Central memory CD8-positive, alpha-beta T cell (primary cell): ENCODE measurements around the gene LYSET.
A peak's percentile ranks its signal among the peaks of the same experiment; 100 is the strongest.
"Not testable (repeated sequence)": the region's sequence is repeated elsewhere in the genome, so short reads cannot be mapped to it uniquely, and the experiment has no call there.

Experiments used
- ATAC-seq: fragments of 150-1000 bp; cut with Tn5 transposase; replicated peaks from 2 replicates; pipeline ENCODE4 v1.10.0; 2022; ENCODE audit warnings: mild to moderate bottlenecking, moderate FRiP score, moderate number of reproducible peaks; ENCODE audit not compliant: poor library complexity, severe bottlenecking; ENCODE audit errors: extremely low read depth
- DNase-seq, 2 donors: peaks; one replicate each; pipeline ENCODE4 v3.0.0; 2021; ENCODE audit warnings: low spot score in 2 of 2
- H3K27ac Mint-ChIP-seq: one replicate; pipeline ENCODE4 v1.8.0; 2022; ENCODE audit warnings: low read depth, mild to moderate bottlenecking, moderate library complexity, mixed read lengths
- H3K27me3 Mint-ChIP-seq: one replicate; pipeline ENCODE4 v1.8.0; 2022; ENCODE audit warnings: mixed read lengths
- H3K36me3 Mint-ChIP-seq: one replicate; pipeline ENCODE4 v1.8.0; 2022; ENCODE audit warnings: mild to moderate bottlenecking, moderate library complexity, mixed read lengths; ENCODE audit not compliant: insufficient read depth
- H3K4me1 Mint-ChIP-seq: one replicate; pipeline ENCODE4 v1.8.0; 2022; ENCODE audit warnings: mixed read lengths
- H3K4me3 Mint-ChIP-seq: one replicate; pipeline ENCODE4 v1.8.0; 2022; ENCODE audit warnings: mild to moderate bottlenecking, moderate library complexity, mixed read lengths
- H3K9me3 Mint-ChIP-seq: one replicate; pipeline ENCODE4 v1.8.0; 2022; ENCODE audit warnings: mixed read lengths

The LYSET gene

DNA sequence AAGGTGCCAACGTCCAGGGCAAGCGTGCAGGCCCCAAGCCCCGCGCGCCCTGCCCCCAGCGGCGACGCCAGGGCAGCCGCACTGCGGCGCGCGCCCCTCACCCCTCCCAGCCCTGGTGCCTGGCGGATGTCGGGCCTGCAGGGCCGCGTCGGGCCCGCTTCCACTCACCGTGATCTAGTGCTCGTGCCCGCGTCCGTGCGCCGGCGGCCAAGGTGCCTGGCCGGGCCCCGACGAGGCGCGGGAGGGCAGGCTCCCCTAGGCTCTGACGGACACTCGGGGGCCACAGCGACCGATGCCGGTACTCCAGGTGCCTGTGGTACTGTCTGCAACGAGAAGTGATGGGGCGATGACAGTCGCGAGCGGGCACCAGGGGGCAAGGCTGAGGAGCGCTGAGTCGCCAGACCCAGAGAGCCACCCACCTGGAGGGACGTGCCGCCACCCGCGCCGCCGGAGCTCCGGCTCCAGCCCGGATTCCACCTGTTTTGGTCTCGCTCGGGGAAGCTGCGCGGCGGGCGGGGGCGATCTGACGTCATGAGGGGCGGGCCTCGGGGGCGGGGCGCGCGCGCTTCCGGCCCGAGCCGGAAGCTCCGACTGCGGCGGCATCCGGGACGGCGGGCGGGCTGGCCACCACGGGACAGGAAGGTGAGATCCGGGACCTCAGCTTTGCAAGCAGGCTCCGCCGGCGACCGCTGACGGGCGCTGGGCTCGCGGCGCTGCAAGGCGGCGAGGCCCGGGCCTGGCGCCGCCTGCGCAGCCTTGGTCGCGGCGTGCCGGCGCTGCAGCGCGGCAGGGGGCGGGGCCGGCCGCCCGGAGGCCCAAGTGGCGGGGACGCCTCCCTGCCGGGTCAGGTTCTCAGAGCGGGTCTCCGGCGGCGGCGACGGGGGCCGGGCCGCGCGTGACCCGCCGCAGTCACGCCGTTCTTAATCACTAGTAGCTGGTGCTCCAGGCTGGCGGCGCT, at the start of gene LYSET, which contains the start of gene MOAP1:
Gene LYSET, plus strand, starts transcription at position 927 of the 958 bp plus-strand sequence. CDS start 89 bp downstream, outside the sequence.
Gene MOAP1, minus strand, starts transcription at position 507 of the 958 bp plus-strand sequence. CDS start 655 bp downstream, outside the sequence.
- Mint-ChIP-seq H3K36me3 (peaks cover 30% of the 10 kb centered on the region), H3K27ac (peak within 1 kb of the TSS; percentile 91), H3K4me3 (peak within 1 kb of the TSS; percentile 87), H3K9me3 (no peaks in the 10 kb centered on the region), H3K27me3 (no peaks in the 10 kb centered on the region), H3K4me1 (peaks cover 27% of the 10 kb centered on the region)
- peak; percentile 77 to 89 for DNase-seq
- ATAC-seq: peak; percentile 91

DNA sequence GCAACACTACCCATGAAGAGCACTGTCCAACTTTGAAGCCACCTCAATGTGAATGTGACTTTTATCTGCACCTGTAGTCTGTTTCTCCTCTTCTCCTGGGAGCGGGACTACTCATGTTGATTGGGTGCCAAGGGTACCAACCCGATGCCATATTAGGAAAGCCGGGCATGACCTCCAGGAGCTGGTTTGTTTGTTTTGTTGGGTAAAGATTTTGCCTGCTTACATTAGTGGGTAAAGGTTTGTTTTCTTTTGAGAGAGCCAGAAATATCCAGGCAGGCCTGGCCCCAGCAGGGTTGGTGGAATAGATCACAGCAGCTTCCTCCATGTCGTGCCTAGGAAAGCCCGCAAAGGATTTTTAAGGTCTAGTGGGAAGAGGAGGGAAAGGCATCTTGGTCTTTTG, 49.7 kb upstream of the LYSET start:
- H3K27ac Mint-ChIP-seq: no peak overlapping the region
- no peaks in the 10 kb centered on the region for H3K27me3 Mint-ChIP-seq
- no peak for DNase-seq
- H3K4me1 Mint-ChIP-seq: peaks cover 6% of the 10 kb centered on the region
- H3K9me3 Mint-ChIP-seq: no peaks in the 10 kb centered on the region
- no peaks in the 10 kb centered on the region for H3K36me3 Mint-ChIP-seq
- ATAC-seq: no peak
- no peak overlapping the region for H3K4me3 Mint-ChIP-seq

DNA sequence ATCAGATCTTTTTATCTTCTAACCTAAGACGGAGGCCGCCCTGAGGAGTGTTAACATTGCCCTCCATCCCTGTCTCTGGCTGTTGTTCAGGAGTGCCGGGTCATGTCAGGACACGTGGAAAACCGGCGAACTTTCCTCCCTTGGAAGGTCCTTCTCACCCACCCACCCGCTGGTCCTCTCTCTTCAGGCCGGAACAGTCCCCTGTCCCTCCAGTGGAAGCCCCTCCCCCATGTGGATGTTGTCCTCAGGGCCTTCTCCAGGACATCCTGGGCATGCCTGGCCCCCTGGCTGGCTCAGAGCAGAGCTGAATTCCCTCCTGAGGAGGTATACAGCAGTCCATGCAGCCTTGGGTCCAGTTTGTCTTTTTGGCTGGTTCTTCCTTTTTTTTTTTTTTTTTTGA, 49.1 kb upstream of the LYSET start:
- Mint-ChIP-seq H3K36me3 (no peaks in the 10 kb centered on the region), H3K4me1 (peaks cover 6% of the 10 kb centered on the region), H3K9me3 (no peaks in the 10 kb centered on the region), H3K4me3 (no peak overlapping the region), H3K27me3 (no peaks in the 10 kb centered on the region), H3K27ac (no peak overlapping the region)
- ATAC-seq: no peak
- no peak for DNase-seq

DNA sequence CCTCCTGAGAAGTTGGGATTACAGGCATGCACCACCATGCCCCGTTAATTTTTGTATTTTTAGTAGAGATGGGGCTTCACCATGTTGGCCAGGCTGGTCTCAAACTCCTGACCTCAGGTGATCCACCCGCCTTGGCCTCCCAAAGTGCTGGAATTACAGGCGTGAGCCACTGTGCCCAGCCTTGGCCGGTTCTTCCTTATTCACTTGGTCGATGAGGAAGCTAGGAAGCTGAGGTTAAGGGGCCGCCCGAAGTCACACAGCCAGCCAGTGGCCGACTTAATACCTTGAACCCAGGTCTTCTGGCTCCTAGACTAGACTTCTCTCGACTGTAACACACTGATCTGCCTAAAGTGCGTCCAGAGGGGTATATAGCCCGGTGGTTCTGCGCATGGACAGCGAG, 48.6 kb upstream of the LYSET start:
- not testable (repeated sequence) for H3K4me1 Mint-ChIP-seq, DNase-seq, ATAC-seq

GRCh38 chr14:93137864-93138263, 47.3 kb upstream of the LYSET start:
- ATAC-seq: no peak
- H3K36me3 Mint-ChIP-seq: no peaks in the 10 kb centered on the region
- H3K27me3 Mint-ChIP-seq: no peaks in the 10 kb centered on the region
- no peak overlapping the region for H3K4me3 Mint-ChIP-seq
- H3K9me3 Mint-ChIP-seq: no peaks in the 10 kb centered on the region
- peaks cover 6% of the 10 kb centered on the region for H3K4me1 Mint-ChIP-seq
- DNase-seq: no peak
- no peak overlapping the region for H3K27ac Mint-ChIP-seq

More for the DNA sequence above, 48.6 kb upstream of the LYSET start:
- H3K4me3 Mint-ChIP-seq, H3K27ac Mint-ChIP-seq, H3K27me3 Mint-ChIP-seq, H3K9me3 Mint-ChIP-seq, H3K36me3 Mint-ChIP-seq: not testable (repeated sequence)

DNA sequence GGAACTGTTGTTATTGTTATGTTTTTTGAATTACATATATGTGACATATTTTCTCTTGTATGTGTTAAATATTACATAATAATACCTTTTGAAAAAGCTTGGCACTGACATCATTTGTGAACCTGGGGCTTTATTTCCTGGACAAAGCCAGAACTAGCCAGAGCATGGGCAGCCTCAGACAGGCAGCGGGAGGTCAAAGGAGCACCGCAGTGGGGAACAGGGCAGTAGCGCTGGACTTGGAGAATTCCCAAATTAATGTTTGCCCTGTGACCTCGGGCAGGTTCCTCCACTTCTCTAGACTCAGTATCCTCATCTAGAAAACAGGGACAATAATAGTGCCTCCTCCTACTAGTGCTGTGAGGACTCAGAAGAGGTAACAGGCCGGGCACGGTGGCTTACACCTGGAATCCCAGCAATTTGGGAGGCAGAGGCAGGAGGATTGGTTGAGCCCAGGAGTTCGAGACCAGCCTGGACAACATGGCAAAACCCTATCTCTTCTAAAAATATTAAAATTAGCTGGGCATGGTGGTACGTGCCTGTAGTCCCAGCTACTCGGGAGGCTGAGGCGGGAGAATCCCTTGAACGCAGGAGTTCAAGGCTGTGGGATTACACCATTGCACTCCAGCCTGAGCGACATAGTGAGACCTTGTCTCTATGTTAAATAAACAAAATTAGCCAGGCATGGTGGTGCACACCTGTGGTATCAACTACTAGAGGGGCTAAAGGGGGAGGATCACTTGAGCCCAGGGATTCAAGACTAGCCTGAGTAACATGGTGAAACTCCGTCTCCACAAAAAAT, 42.1 kb upstream of the LYSET start:
- no peaks in the 10 kb centered on the region for H3K9me3 Mint-ChIP-seq
- H3K27me3 Mint-ChIP-seq: peaks cover 29% of the 10 kb centered on the region
- H3K27ac Mint-ChIP-seq: no peak overlapping the region
- DNase-seq (no peak), ATAC-seq (no peak)
- no peak overlapping the region for H3K4me3 Mint-ChIP-seq
- H3K36me3 Mint-ChIP-seq: no peaks in the 10 kb centered on the region
- H3K4me1 Mint-ChIP-seq: peaks cover 6% of the 10 kb centered on the region

DNA sequence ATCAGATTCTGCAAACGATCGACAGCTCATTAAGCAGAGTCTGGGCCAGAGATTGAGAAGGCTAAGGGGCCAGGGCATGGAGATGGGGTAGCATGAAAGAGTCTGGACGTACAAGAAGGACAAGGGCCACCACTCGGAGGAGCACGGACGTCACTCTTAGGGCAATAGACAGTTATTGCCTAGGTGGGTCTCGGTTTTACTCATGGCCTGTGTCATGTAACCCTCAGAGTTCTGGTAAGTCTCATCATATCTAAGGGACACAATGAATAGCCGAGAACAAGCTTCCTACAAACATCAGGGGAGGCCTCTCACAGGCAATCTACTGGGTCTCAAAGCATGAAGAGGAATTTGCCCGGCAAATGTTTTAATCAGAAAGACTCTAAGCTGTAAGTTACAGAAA, 39.0 kb upstream of the LYSET start:
- DNase-seq (no peak), ATAC-seq (no peak)
- Mint-ChIP-seq H3K27me3 (peaks cover 29% of the 10 kb centered on the region), H3K4me3 (no peak overlapping the region), H3K36me3 (no peaks in the 10 kb centered on the region), H3K27ac (no peak overlapping the region), H3K9me3 (no peaks in the 10 kb centered on the region), H3K4me1 (no peaks in the 10 kb centered on the region)

- Mint-ChIP-seq H3K4me1 (no peaks in the 10 kb centered on the region), H3K9me3 (no peaks in the 10 kb centered on the region), H3K4me3 (no peak overlapping the region), H3K27me3 (peaks cover 23% of the 10 kb centered on the region), H3K27ac (no peak overlapping the region), H3K36me3 (no peaks in the 10 kb centered on the region)
- no peak for ATAC-seq
- no peak for DNase-seq
These were observed 36.1 kb upstream of the LYSET start for GRCh38 chr14:93148979-93149378.

- Mint-ChIP-seq H3K4me3 (no peak overlapping the region), H3K9me3 (no peaks in the 10 kb centered on the region), H3K4me1 (no peaks in the 10 kb centered on the region), H3K27me3 (peaks cover 14% of the 10 kb centered on the region), H3K36me3 (no peaks in the 10 kb centered on the region), H3K27ac (no peak overlapping the region)
- ATAC-seq (no peak), DNase-seq (no peak)
These were observed 34.6 kb upstream of the LYSET start for GRCh38 chr14:93150227-93151208.

DNA sequence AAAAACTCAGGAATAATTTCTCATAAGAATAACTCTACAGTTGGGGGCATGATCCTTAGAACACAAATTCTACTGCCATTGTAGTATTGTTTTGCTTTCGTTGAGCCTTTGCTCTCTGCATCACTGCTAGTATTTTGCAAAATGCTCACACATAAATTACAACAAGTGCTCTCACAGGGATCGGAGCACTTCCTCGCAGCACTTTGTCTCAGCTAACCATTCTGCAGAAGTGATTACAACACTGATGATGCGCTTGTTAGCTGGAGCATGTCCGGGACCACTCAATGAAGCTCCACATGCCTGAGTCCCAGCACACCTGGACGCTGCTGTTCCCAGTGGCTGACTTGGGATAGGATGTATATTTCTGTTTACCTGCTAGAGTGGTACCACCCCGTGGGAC, 32.0 kb upstream of the LYSET start:
- Mint-ChIP-seq H3K27me3 (no peaks in the 10 kb centered on the region), H3K9me3 (no peaks in the 10 kb centered on the region), H3K4me3 (no peak overlapping the region), H3K27ac (no peak overlapping the region), H3K36me3 (no peaks in the 10 kb centered on the region), H3K4me1 (no peaks in the 10 kb centered on the region)
- DNase-seq (no peak), ATAC-seq (no peak)

DNA sequence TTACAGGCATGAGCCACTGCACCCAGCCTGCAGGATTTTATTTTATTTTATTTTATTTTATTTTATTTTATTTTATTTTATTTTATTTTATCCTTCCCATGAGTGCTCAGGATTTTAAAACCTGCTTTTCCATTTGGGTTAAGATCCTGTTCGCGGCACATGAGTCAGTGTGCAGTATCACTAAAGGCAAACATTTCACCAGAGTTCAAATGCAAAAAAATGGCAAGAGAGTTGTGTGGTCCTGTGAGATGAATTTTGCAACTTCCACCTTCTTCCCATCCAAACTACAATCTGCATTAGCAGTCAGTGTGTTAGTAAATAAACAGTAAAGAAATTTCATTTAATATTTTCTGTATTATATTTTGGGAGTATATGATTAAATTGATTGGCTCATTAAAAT, 29.4 kb upstream of the LYSET start:
- ATAC-seq (no peak), DNase-seq (no peak)
- no peaks in the 10 kb centered on the region for H3K36me3 Mint-ChIP-seq
- no peaks in the 10 kb centered on the region for H3K9me3 Mint-ChIP-seq
- no peaks in the 10 kb centered on the region for H3K27me3 Mint-ChIP-seq
- H3K4me3 Mint-ChIP-seq: no peak overlapping the region
- no peak overlapping the region for H3K27ac Mint-ChIP-seq
- H3K4me1 Mint-ChIP-seq: no peaks in the 10 kb centered on the region
